ENCODE data around the gene TOMT.
A peak's percentile ranks its signal among the peaks of the same experiment; 100 is the strongest.

The TOMT gene

DNA sequence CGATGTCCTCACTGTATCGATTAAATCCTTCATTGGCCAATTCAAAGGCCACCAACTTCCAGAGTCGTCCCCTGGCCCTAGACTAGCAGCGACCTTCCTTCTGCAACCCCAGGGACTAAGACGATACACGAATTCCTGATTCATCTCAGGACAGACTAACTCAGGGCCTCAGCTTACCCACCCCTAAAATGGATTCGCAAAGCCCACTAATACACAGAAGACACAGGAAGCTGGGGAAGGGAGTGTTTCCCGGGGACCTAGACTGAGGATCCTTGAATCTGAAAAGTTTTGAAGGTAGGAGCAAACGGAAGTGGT is 3.1 kb upstream of the TOMT start:
- peak overlapping the region; percentile 96 for H3K27ac ChIP-seq
- TF ChIP-seq ZFX (IDR thresholded peaks at IDR 0.05), result no peak
- TF ChIP-seq, protein P1, sequence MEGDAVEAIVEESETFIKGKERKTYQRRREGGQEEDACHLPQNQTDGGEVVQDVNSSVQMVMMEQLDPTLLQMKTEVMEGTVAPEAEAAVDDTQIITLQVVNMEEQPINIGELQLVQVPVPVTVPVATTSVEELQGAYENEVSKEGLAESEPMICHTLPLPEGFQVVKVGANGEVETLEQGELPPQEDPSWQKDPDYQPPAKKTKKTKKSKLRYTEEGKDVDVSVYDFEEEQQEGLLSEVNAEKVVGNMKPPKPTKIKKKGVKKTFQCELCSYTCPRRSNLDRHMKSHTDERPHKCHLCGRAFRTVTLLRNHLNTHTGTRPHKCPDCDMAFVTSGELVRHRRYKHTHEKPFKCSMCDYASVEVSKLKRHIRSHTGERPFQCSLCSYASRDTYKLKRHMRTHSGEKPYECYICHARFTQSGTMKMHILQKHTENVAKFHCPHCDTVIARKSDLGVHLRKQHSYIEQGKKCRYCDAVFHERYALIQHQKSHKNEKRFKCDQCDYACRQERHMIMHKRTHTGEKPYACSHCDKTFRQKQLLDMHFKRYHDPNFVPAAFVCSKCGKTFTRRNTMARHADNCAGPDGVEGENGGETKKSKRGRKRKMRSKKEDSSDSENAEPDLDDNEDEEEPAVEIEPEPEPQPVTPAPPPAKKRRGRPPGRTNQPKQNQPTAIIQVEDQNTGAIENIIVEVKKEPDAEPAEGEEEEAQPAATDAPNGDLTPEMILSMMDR (conservative IDR thresholded peaks at IDR 0.05), result no peak

DNA sequence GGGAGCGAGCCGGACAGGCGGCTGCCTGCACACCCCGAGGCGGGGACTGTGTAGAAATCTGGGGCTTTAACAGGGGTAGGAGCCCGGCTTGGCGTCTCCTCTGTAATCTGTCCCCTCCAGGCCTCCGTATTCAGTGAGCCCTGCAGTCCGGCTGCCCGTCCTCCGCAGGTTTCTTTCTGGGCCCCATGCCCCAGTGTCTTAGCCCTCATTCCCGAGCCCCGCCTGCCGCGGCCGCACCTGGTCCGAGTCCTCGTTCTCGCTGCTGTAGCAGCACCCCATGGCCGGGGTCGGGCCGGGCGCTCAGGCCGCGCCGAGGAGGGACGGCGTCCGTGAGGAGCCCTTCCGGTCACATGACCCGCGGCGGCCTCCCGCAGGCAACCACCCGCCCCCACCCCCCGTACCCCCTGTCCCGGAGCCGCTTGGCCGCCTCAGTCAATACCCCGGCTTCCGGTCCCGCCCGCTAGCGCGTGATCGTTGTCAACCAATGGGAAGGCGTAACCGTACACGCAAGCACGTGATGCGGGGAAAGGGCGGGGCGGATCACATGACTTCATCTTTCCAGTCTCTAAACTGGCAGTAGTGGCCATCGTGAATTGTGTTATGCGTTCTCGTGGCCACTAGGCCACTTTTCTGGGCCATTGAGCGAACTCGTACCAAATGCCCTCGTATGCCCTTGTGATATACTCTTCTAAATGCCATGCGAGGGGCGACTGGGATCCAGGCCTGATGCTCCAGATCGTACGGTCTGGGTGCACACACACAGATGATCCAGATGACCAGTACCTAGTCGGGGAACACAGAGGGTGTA is 2.6 kb upstream of the TOMT start, which contains the start of gene LAMTOR1:
Gene LAMTOR1, minus strand, starts transcription at position 352 of the 808 bp plus-strand sequence. Its CDS starts 73 bp downstream, at position 279.
- peak; percentile 90 for TF ChIP-seq ZFX (IDR thresholded peaks at IDR 0.05)
- TF ChIP-seq, protein P1 (conservative IDR thresholded peaks at IDR 0.05), result no peak; the same call in 1 of the 2 replicates
- H3K27ac ChIP-seq, result peak within 1 kb of the TSS; percentile 96

DNA sequence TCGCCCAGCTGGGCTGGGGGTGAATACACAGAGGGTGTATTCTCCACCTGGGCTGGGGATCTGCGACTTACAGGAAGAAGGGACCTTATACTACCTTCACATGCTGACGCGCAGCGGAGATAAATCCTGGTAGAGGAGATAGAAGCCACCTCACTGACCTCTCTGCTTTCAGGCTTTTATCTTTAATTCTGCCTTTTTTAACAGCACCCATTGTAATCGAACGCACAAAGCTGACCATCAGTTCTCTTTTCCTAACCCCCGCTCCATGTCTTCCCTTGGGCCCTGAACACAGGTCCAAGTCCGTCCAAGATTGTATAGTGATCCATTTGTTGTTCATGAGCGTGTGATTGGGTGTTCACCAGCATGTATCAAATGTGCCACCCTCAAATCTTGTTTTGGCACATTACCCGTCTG is 2.0 kb upstream of the TOMT start:
- TF ChIP-seq, protein P1 (conservative IDR thresholded peaks at IDR 0.05), result no peak
- peak overlapping the region; percentile 96 for H3K27ac ChIP-seq

DNA sequence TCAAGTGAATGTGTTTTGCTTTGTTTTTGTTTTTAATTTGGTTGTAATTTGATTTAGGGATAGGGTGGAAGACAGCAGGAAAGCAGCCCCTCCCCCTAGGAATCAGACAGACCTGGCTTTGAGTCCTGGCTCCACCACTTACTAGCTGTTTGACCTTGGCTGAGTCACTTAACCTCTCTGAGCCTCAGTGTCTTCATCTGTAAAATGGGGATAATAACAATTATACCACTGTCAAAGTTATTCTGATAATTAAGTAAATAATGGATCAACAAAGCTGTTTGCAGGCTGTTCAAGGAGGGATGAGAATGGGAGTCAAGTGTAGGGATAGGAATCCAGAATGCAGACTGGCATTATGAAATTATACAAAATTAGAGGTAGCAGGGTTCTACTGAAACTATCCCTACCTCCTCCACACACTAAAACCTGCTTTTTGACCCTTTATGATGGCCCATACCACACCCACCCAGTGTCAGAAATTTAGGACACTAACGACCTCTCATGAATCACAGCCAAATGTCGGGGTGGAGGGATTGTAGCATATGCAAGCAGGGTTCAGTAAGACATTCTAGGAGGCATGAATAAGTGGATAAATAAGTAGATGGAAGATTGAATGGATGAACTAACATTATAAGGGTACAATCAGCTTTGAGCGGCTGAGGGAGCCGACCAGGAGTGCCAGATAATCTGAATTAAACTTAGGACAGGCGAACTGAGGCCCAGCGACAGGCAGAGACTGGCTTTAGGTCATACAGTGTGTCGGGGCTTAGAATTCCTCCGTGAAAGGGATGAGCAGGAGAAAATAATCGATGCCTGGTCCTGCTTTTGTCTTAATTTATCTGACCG is 5.8 kb downstream of the TOMT start:
- peak; percentile 30; the same call in 1 of the 2 replicates for TF ChIP-seq ZFX (IDR thresholded peaks at IDR 0.05)
- TF ChIP-seq, protein P1 (conservative IDR thresholded peaks at IDR 0.05), result no peak
- peak overlapping the region; percentile 82 for H3K27ac ChIP-seq

DNA sequence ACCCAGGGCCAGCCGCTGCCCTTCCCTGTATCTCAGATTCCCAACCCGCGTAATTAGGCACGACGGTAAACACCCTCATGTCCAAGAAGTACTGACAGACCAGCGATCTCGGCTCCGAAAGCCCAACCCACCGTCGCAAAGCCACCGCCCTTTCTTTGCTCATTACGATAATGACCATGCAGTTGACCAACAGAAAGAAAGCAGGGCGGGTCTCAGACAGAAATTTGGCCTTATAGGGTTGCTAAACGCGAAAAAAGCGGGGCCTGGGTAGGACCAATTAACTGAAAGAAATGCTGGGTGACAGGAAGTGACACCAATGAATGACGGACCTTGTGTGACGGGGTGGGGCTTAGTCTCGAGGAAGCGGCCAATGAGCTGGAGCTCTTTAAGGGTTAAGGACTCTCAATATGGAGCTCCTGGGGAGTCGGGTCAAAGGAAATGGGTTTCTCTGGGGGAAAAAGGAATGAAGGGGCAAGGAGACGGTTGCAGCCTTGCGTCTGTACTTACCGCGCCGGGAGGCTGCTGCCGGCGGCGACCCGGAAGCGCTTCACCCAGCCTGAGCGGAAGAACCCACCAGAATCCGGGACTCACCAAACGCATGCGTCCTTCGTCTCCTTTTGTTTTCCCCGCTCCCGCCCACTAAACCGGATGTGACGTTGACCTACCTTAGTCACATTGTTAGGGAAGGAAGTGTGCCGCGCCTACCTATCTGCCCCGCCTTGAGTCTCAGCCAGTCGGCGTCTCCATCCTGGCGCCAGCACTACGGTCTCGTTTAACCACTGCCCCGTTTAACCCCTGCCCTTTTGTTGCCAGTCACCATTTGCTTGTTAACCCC is 6.6 kb downstream of the TOMT start, which contains the start of gene ANAPC15:
Gene ANAPC15, minus strand, starts transcription at position 553 of the 835 bp plus-strand sequence. CDS start 1,419 bp downstream, outside the sequence.
- peak within 1 kb of the TSS; percentile 82 for H3K27ac ChIP-seq
- TF ChIP-seq ZFX (IDR thresholded peaks at IDR 0.05), result no peak
- TF ChIP-seq, protein P1 (conservative IDR thresholded peaks at IDR 0.05), result no peak

DNA sequence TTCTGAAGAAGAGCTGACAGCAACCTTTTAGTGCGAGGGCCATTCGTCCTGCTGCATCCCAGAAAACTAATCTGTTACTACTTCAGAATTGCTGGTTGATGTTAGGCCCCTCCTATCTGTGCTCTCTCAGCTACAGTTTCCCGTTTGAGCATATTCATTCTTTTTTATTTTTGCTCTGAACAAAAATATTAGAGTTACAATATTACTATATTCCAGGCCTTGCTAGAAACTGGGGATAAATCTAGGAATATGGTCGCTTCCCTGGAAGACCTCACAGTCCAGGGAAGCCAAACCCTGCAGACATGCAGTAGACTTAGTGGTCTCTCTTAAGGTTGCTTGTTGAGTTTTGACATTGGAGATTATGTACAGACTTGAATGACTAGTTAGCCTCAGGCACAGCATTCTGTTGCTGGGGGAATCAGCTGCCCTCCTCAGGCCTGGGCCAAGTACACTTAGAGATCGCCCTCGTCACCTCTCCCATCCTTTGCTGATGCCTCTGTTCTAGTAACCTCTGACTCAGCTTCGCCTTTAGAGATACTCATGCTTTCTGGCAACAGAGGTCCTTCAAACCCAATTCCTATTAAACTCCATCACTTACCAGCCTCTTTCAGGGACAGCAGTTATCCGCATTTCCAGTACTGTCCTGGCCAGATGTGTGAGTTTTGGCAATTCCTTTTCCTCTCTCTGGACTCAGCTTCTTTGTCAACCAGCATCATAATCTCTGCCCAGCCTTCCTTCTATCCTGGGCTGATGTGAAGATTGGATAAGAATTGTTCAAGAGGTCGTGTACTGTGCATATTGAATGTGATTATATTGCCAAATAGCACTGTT is 7.5 kb downstream of the TOMT start:
- H3K27ac ChIP-seq, result peak overlapping the region; percentile 82
- no peak for TF ChIP-seq ZFX (IDR thresholded peaks at IDR 0.05)
- TF ChIP-seq, protein P1 (conservative IDR thresholded peaks at IDR 0.05), result no peak
